Stimulated activated naive CD8-positive, alpha-beta T cell treated with anti-CD3 and anti-CD28 coated beads, Interleukin-15, Interleukin-2, amounts not matched to agents 100 U/mL and 50 U/mL, for 24 hours (primary cell): ENCODE results near the gene DNM1L.

Experiments
- ATAC-seq: fragments of 150-1000 bp; cut with Tn5 transposase; one replicate; pipeline ENCODE4 v1.10.0; 2021
- DNase-seq: peaks from one replicate; pipeline ENCODE4 v3.0.0; 2021

Gene DNM1L

GRCh38 chr12:32679091-32679919 lies at the start of gene DNM1L:
Gene DNM1L, plus strand, starts transcription at chr12:32679301. Its CDS starts 63 bp downstream, at chr12:32679364.
- ATAC-seq (peak; percentile 99), DNase-seq (peak; percentile 91)

- no peak for DNase-seq
- no peak for ATAC-seq
Measured at GRCh38 chr12:32641287-32641901, 37.7 kb upstream of the DNM1L start.

DNA sequence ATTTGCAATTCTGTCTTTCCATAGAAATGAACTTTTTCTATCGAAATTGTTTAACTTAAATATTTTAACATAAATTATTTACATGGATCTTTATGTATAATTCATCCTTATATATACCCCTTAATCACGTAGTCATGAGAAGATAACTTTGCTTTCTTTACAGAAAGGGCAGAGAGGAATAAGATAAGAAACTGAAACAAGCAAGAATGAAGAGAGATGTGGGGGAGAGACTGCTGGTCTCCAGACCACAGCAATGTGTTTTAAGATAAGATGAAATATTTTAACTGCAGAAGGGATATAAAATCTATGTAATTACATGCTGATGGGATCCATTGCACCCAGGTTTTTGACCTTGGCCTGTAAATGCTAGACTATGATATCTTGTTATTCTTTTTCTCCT lies 34.7 kb upstream of the DNM1L start:
- no peak for ATAC-seq
- DNase-seq, result no peak

- DNase-seq, result no peak
- ATAC-seq, result no peak
Measured at GRCh38 chr12:32647275-32647674, 31.8 kb upstream of the DNM1L start.

- ATAC-seq (no peak), DNase-seq (no peak)
Measured at GRCh38 chr12:32650508-32650907, 28.6 kb upstream of the DNM1L start.

DNA sequence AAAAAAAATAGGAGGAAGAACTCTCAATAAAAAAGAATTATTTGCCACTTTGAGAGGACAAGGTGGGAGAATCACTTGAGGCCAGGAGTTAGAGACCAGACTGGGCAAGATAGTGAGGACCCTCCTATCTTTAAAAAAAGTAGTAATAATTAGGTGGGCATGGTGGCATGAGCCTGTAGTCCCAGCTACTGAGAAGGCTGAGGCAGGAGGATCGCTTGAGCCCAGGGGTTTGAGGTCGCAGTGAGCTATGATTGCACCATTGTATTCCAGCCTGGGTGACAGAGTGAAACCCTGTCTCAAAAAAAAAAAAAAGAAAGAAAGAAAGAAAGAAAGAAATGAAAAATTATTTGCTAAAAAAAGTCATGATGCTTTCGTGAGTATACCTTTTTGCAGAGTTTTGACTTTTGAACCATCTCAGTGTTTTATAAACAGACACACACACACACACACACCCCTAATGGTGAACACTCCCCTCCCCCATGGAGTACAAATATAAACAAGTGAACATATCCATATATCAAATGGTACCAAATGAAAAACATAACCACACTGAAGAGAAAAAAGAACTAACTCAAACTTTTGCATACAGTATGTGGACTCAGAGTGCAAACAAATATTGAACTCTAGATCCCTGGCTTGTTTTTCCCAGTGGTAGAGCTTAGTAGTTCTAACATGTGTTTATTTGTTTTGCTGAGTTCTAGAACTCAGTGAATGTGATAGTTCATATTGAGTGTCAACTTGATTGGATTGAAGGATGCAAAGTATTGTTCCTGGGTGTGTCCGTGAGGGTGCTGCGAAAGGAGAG lies 27.7 kb upstream of the DNM1L start:
- DNase-seq, result no peak
- ATAC-seq, result no peak

- DNase-seq (no peak), ATAC-seq (no peak)
Measured at GRCh38 chr12:32651956-32652210, 27.2 kb upstream of the DNM1L start.

GRCh38 chr12:32659908-32660440 lies 19.1 kb upstream of the DNM1L start:
- ATAC-seq, result no peak
- DNase-seq, result no peak

GRCh38 chr12:32661706-32662105 lies 17.4 kb upstream of the DNM1L start:
- no peak for ATAC-seq

DNA sequence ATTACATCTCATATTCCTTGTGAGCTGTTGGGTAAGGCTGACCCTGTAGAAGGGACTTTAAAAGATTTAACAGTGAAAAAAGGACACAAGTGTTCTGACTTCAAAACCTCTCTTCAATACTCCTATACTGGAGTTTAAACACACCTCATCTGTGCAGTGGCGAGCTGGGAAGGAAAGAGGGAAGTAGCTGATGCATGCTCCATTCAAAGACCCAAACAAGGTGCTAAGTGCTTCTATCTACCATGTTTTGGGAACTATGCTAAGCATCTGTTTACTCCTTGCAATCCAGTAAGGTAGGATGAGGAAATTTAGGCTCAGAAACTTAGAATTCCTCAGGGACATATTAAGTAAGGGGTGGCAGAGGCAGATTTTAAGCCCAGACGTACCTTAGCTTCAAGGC lies 16.4 kb upstream of the DNM1L start:
- ATAC-seq, result no peak
- no peak for DNase-seq

More at GRCh38 chr12:32661706-32662105, 17.4 kb upstream of the DNM1L start:
- DNase-seq, result no peak

GRCh38 chr12:32666018-32666417 lies 13.1 kb upstream of the DNM1L start:
- no peak for ATAC-seq
- DNase-seq, result no peak

- ATAC-seq (no peak), DNase-seq (no peak)
Measured at GRCh38 chr12:32669584-32669983, 9.5 kb upstream of the DNM1L start.

- DNase-seq (no peak), ATAC-seq (no peak)
Measured at GRCh38 chr12:32671930-32672780, 6.9 kb upstream of the DNM1L start.

GRCh38 chr12:32679920-32680237 lies 778 bp downstream of the DNM1L start:
- DNase-seq (no peak), ATAC-seq (no peak)

GRCh38 chr12:32680787-32681186 lies 1.7 kb downstream of the DNM1L start:
- DNase-seq, result no peak
- no peak for ATAC-seq

DNA sequence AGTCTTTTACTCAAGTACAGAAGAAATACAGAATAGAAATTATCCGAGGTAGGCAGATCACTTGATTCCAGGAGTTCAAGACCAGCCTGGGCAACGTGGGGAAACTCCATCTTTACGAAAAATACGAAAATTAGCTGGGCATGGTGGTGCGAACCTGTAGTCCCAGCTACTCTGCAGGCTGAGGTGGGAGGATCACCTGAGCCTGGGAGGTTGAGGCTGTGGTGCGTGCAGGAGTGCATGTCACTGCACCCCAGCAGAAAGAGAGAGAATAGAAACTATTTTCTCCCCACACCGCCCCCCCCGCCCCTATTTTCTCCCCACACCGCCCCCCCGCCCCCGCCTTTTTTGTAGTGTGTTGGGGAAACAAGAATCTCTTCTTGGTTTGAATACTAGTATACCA lies 2.2 kb downstream of the DNM1L start:
- ATAC-seq (no peak), DNase-seq (no peak)

GRCh38 chr12:32686340-32686739 lies 7.2 kb downstream of the DNM1L start:
- DNase-seq (no peak), ATAC-seq (no peak)

GRCh38 chr12:32688786-32689185 lies 9.7 kb downstream of the DNM1L start:
- DNase-seq, result no peak
- ATAC-seq, result no peak

GRCh38 chr12:32690927-32691326 lies 11.8 kb downstream of the DNM1L start:
- DNase-seq (no peak), ATAC-seq (no peak)

- DNase-seq (no peak), ATAC-seq (peak; percentile 59)
Measured at GRCh38 chr12:32692358-32692757, 13.3 kb downstream of the DNM1L start.

DNA sequence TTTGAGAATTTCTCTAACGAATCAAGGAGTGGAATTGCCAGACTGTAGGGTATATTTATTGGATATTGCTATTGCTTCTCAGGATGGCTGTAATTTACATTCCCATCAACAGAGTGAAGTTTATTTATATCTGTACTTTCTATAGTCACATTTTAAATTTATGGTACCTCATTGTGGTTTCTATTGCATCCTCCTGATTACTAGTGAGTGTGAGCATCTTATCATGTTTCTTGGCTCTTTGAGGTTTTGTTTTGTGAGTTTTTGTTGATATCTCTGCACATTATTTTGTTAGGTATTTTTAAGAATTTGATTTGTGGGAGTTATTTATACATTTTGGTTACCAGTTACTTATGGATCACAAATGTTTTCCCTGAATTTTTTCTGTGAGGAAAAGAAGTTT lies 13.9 kb downstream of the DNM1L start:
- DNase-seq (no peak), ATAC-seq (no peak)

GRCh38 chr12:32695787-32696186 lies 16.7 kb downstream of the DNM1L start:
- ATAC-seq, result no peak
- no peak for DNase-seq
